NCI-H146 treated with DMSO at 0.1 percent for 48 hours (cell line): ENCODE results near the gene AHNAK.
"Not testable (repeated sequence)": the region's sequence is repeated elsewhere in the genome, so short reads cannot be mapped to it uniquely, and the experiment has no call there.

Experiments used
- DNase-seq: peaks from one replicate; lab custom pipeline; 2025; ENCODE audit not compliant: unreplicated experiment; lab: John Stamatoyannopoulos, UW

Gene AHNAK

GRCh38 chr11:62546244-62546928, at the start of gene AHNAK:
AHNAK (minus strand) TSS chr11:62546806; CDS start chr11:62536098, 10,708 bp downstream.
- DNase-seq, result no peak

- DNase-seq, result no peak
Observed at GRCh38 chr11:62595124-62595523, 48.5 kb upstream of the AHNAK start.

- no peak for DNase-seq
Observed at GRCh38 chr11:62593434-62594044, 46.9 kb upstream of the AHNAK start.

- DNase-seq, result no peak
Observed at GRCh38 chr11:62592989-62593421, 46.4 kb upstream of the AHNAK start.

GRCh38 chr11:62592146-62592815, 45.7 kb upstream of the AHNAK start:
- no peak for DNase-seq

GRCh38 chr11:62591448-62592145, 45.0 kb upstream of the AHNAK start, which contains the start of gene TUT1:
TUT1 (minus strand) TSS chr11:62591523; CDS start chr11:62591485, 38 bp downstream.
- DNase-seq, result peak; percentile 98

- DNase-seq, result no peak
Observed at GRCh38 chr11:62588966-62589637, 42.5 kb upstream of the AHNAK start.

GRCh38 chr11:62585356-62585755, 38.8 kb upstream of the AHNAK start:
- not testable (repeated sequence) for DNase-seq

GRCh38 chr11:62581735-62582134, 35.1 kb upstream of the AHNAK start:
- not testable (repeated sequence) for DNase-seq

GRCh38 chr11:62580959-62581715, 34.5 kb upstream of the AHNAK start:
- no peak for DNase-seq

- DNase-seq, result no peak
Observed at GRCh38 chr11:62579252-62579651, 32.6 kb upstream of the AHNAK start.

- no peak for DNase-seq
Observed at GRCh38 chr11:62578541-62578940, 31.9 kb upstream of the AHNAK start.

GRCh38 chr11:62577046-62577714, 30.6 kb upstream of the AHNAK start:
- no peak for DNase-seq

GRCh38 chr11:62575837-62576236, 29.2 kb upstream of the AHNAK start:
- no peak for DNase-seq

GRCh38 chr11:62575156-62575555, 28.6 kb upstream of the AHNAK start:
- no peak for DNase-seq

GRCh38 chr11:62574363-62575071, 27.9 kb upstream of the AHNAK start:
- peak; percentile 34 for DNase-seq

GRCh38 chr11:62573592-62574362, 27.2 kb upstream of the AHNAK start, which contains the start of gene EEF1G:
EEF1G (minus strand) TSS chr11:62573891; CDS start chr11:62573842, 49 bp downstream.
- DNase-seq, result peak; percentile 99

- peak; percentile 12 for DNase-seq
Observed at GRCh38 chr11:62573006-62573591, 26.5 kb upstream of the AHNAK start.
